GM10248 (cell line): ENCODE results near the gene ITPR1.

Experiments used
- CTCF ChIA-PET: fragments of 300-600 bp; sonication (Branson Sonifier 250); formaldehyde crosslinking; extraction: SDS; loops from one replicate; lab custom pipeline; 2021; ENCODE audit warnings: antibody characterized with exemption; lab: Yijun Ruan, JAX
- POLR2A ChIA-PET: fragments of 350-650 bp; sonication (Branson Sonifier 250); formaldehyde crosslinking; extraction: SDS; loops from one replicate; lab custom pipeline; 2020; ENCODE audit warnings: antibody characterized with exemption; lab: Yijun Ruan, JAX
- DNase-seq: peaks from one replicate; pipeline ENCODE4 v3.0.0; 2012; ENCODE audit errors: extremely low spot score
- CTCF ChIP-seq: IDR thresholded peaks from 2 replicates; pipeline ENCODE4 v1.5.1; 2012; ENCODE audit warnings: mild to moderate bottlenecking, low read depth; ENCODE audit errors: extremely low read depth, missing control alignments, control extremely low read depth

ITPR1 gene

GRCh38 chr3:4813909-4814304, 320.8 kb downstream of the ITPR1 start:
- no peak for TF ChIP-seq CTCF
- CTCF ChIA-PET, result interaction anchor here (1.3 kb wide), 2 partner anchors 10 to 226 kb away, joined by 3 read pairs; no protein-coding TSS in a partner anchor
- POLR2A ChIA-PET, result no interaction called here
- no peak for DNase-seq

GRCh38 chr3:4814305-4814903, 321.3 kb downstream of the ITPR1 start:
- POLR2A ChIA-PET, result no interaction called here
- no peak for DNase-seq
- CTCF ChIA-PET, result interaction anchor here (1.3 to 1.6 kb wide), 4 partner anchors 10 to 226 kb away, joined by 3 to 4 read pairs (median 3); no protein-coding TSS in a partner anchor
- no peak for TF ChIP-seq CTCF

- TF ChIP-seq CTCF, result no peak
- no peak for DNase-seq
- POLR2A ChIA-PET, result no interaction called here
- CTCF ChIA-PET, result interaction anchor here (1.0 to 1.6 kb wide), 4 partner anchors 9 to 94 kb away, joined by 3 to 6 read pairs (median 4); no protein-coding TSS in a partner anchor
These were observed 321.9 kb downstream of the ITPR1 start for GRCh38 chr3:4814904-4815574.

- no peak for DNase-seq
- ChIA-PET POLR2A (no interaction called here), CTCF (interaction anchor here (1.0 to 1.5 kb wide), 3 partner anchors 10 to 17 kb away, joined by 3 to 6 read pairs (median 4); no protein-coding TSS in a partner anchor)
- TF ChIP-seq CTCF, result no peak
These were observed 323.2 kb downstream of the ITPR1 start for GRCh38 chr3:4816306-4816705.

GRCh38 chr3:4816718-4817117, 323.6 kb downstream of the ITPR1 start:
- ChIA-PET CTCF (interaction anchor here (1.5 kb wide), 1 partner anchor 10 kb away, joined by 4 read pairs; no protein-coding TSS in a partner anchor), POLR2A (no interaction called here)
- no peak for TF ChIP-seq CTCF
- DNase-seq, result no peak

- no peak for DNase-seq
- POLR2A ChIA-PET, result no interaction called here
These were observed 324.0 kb downstream of the ITPR1 start for GRCh38 chr3:4817128-4817527.

More at GRCh38 chr3:4817128-4817527, 324.0 kb downstream of the ITPR1 start:
- CTCF ChIA-PET, result interaction anchor here (1.5 kb wide), 1 partner anchor 11 kb away, joined by 4 read pairs; no protein-coding TSS in a partner anchor
- no peak for TF ChIP-seq CTCF
